ENCODE data around the gene TFPT. TPM values are rescaled to one million over a fixed set of nuclear protein-coding genes. Genes with fewer than 3 reads are reported as not detected.

TFPT gene
- total RNA-seq, 3 donors from 2014 or later (not counting 1 experiment from before 2014, with no cell fraction given) = 14.1 to 14.4 (median 14.2) TPM

GRCh38 chr19:54081032-54081431, 34.4 kb downstream of the TFPT start, which contains the start of gene TARM1:
TARM1 (minus strand) TSS chr19:54081365; CDS start chr19:54081340, 25 bp downstream.
- 93% methylated on average over 7 of the region's 7 CpGs for WGBS (ENCODE audit: insufficient coverage)
- H3K27ac Mint-ChIP-seq = no peak within 1 kb of the TSS
- Histone ChIP-seq H3K36me3 (ENCODE audit: control insufficient read depth, insufficient read depth, low read length) (no peaks in the 10 kb centered on the region), H3K4me1 (ENCODE audit: control insufficient read depth, insufficient read depth, low read length) (no peaks in the 10 kb centered on the region), H3K27ac (ENCODE audit: low read length) (no peak within 1 kb of the TSS), H3K27me3 (ENCODE audit: control insufficient read depth, insufficient read depth, low read length) (no peaks in the 10 kb centered on the region), H3K4me3 (ENCODE audit: low read length) (no peak within 1 kb of the TSS), H3K9me3 (ENCODE audit: control insufficient read depth, insufficient read depth, low read length) (no peaks in the 10 kb centered on the region)
- no peaks in the 10 kb centered on the region for H3K36me3 Mint-ChIP-seq
- no peaks in the 10 kb centered on the region for H3K9me3 Mint-ChIP-seq
- H3K4me1 Mint-ChIP-seq = no peaks in the 10 kb centered on the region
- DNase-seq (no peak), ATAC-seq (no peak)
- intact Hi-C loops (cut with micrococcal nuclease) = no loop called here
- H3K27me3 Mint-ChIP-seq (ENCODE audit: low read depth in 2 of 2) = no peaks in the 10 kb centered on the region
- no peak within 1 kb of the TSS for H3K4me3 Mint-ChIP-seq
- TF ChIP-seq CTCF (IDR thresholded peaks at IDR 0.05) = no peak

GRCh38 chr19:54077334-54077733, 38.1 kb downstream of the TFPT start:
- Mint-ChIP-seq H3K27me3 (ENCODE audit: low read depth in 2 of 2) (no peaks in the 10 kb centered on the region), H3K4me3 (no peak overlapping the region), H3K9me3 (no peaks in the 10 kb centered on the region), H3K27ac (no peak overlapping the region), H3K4me1 (no peaks in the 10 kb centered on the region), H3K36me3 (no peaks in the 10 kb centered on the region)
- WGBS (ENCODE audit: insufficient coverage) = 83% methylated on average over 1 of the region's 5 CpGs
- no peak for ATAC-seq
- H3K27ac ChIP-seq (ENCODE audit: low read length) = no peak overlapping the region
- H3K27me3 ChIP-seq (ENCODE audit: control insufficient read depth, insufficient read depth, low read length) = no peaks in the 10 kb centered on the region
- no peaks in the 10 kb centered on the region for H3K9me3 ChIP-seq (ENCODE audit: control insufficient read depth, insufficient read depth, low read length)
- DNase-seq = no peak
- no peak overlapping the region for H3K4me3 ChIP-seq (ENCODE audit: low read length)
- intact Hi-C loops (cut with micrococcal nuclease) = no loop called here
- no peaks in the 10 kb centered on the region for H3K36me3 ChIP-seq (ENCODE audit: control insufficient read depth, insufficient read depth, low read length)
- H3K4me1 ChIP-seq (ENCODE audit: control insufficient read depth, insufficient read depth, low read length) = no peaks in the 10 kb centered on the region
- no peak for TF ChIP-seq CTCF (IDR thresholded peaks at IDR 0.05)

GRCh38 chr19:54074851-54075250, 40.6 kb downstream of the TFPT start:
- no peaks in the 10 kb centered on the region for H3K36me3 Mint-ChIP-seq
- no peaks in the 10 kb centered on the region for H3K27me3 Mint-ChIP-seq (ENCODE audit: low read depth in 2 of 2)
- no peak overlapping the region for H3K4me3 ChIP-seq (ENCODE audit: low read length)
- H3K4me3 Mint-ChIP-seq = no peak overlapping the region
- intact Hi-C loops (cut with micrococcal nuclease) = no loop called here
- H3K4me1 ChIP-seq (ENCODE audit: control insufficient read depth, insufficient read depth, low read length) = no peaks in the 10 kb centered on the region
- 91% methylated on average over 8 of the region's 9 CpGs for WGBS (ENCODE audit: insufficient coverage)
- no peak overlapping the region for H3K27ac ChIP-seq (ENCODE audit: low read length)
- H3K9me3 ChIP-seq (ENCODE audit: control insufficient read depth, insufficient read depth, low read length) = no peaks in the 10 kb centered on the region
- no peaks in the 10 kb centered on the region for H3K9me3 Mint-ChIP-seq
- no peak for DNase-seq
- ATAC-seq = no peak
- no peak overlapping the region for H3K27ac Mint-ChIP-seq
- no peaks in the 10 kb centered on the region for H3K36me3 ChIP-seq (ENCODE audit: control insufficient read depth, insufficient read depth, low read length)
- no peaks in the 10 kb centered on the region for H3K27me3 ChIP-seq (ENCODE audit: control insufficient read depth, insufficient read depth, low read length)
- TF ChIP-seq CTCF (IDR thresholded peaks at IDR 0.05) = no peak
- no peaks in the 10 kb centered on the region for H3K4me1 Mint-ChIP-seq

- H3K4me1 ChIP-seq (ENCODE audit: control insufficient read depth, insufficient read depth, low read length) = no peaks in the 10 kb centered on the region
- H3K27me3 ChIP-seq (ENCODE audit: control insufficient read depth, insufficient read depth, low read length) = no peaks in the 10 kb centered on the region
- ATAC-seq (no peak), DNase-seq (no peak)
- H3K9me3 Mint-ChIP-seq = no peaks in the 10 kb centered on the region
- TF ChIP-seq CTCF (IDR thresholded peaks at IDR 0.05) = no peak
- WGBS (ENCODE audit: insufficient coverage) = 90% methylated on average over 9 of the region's 10 CpGs
- intact Hi-C loops (cut with micrococcal nuclease) = no loop called here
- no peaks in the 10 kb centered on the region for H3K9me3 ChIP-seq (ENCODE audit: control insufficient read depth, insufficient read depth, low read length)
- H3K4me3 Mint-ChIP-seq = no peak overlapping the region
- no peaks in the 10 kb centered on the region for H3K36me3 Mint-ChIP-seq
- no peak overlapping the region for H3K27ac ChIP-seq (ENCODE audit: low read length)
- no peaks in the 10 kb centered on the region for H3K36me3 ChIP-seq (ENCODE audit: control insufficient read depth, insufficient read depth, low read length)
- peaks cover 0 to 7% of the 10 kb centered on the region in 2 donors for H3K27me3 Mint-ChIP-seq (ENCODE audit: low read depth in 2 of 2)
- H3K27ac Mint-ChIP-seq = no peak overlapping the region
- H3K4me1 Mint-ChIP-seq = no peaks in the 10 kb centered on the region
- no peak overlapping the region for H3K4me3 ChIP-seq (ENCODE audit: low read length)
Measured at GRCh38 chr19:54073829-54074228, 41.6 kb downstream of the TFPT start.
